BJ (cell line): ENCODE measurements around the gene BCAM. TPM values are rescaled to one million over a fixed set of nuclear protein-coding genes. Genes with fewer than 3 reads are reported as not detected.

Experiments used
- CTCF ChIA-PET: fragments of 350-600 bp; formaldehyde crosslinking; extraction: SDS; loops from one replicate; lab custom pipeline; 2021; ENCODE audit warnings: antibody characterized with exemption, inconsistent platforms; lab: Yijun Ruan, JAX
- POLR2A ChIA-PET: fragments of 300-600 bp; sonication (Branson Sonifier 250); formaldehyde crosslinking; extraction: SDS; loops from one replicate; lab custom pipeline; 2021; ENCODE audit warnings: antibody characterized with exemption; lab: Charles Lee
- DNase-seq: peaks from one replicate; pipeline ENCODE4 v3.0.0-alpha.2; 2011; ENCODE audit warnings: low read depth
- H3K27me3 ChIP-seq: 2 replicates; pipeline ENCODE4 v1.6.0; 2011; ENCODE audit warnings: low read length; ENCODE audit not compliant: control insufficient read depth, insufficient read depth
- H3K36me3 ChIP-seq: 2 replicates; pipeline ENCODE4 v1.5.1; 2011; ENCODE audit warnings: low read length; ENCODE audit not compliant: control insufficient read depth, insufficient read depth
- H3K4me3 ChIP-seq: 2 replicates; pipeline ENCODE4 v1.5.1; 2011; ENCODE audit warnings: low read depth, mild to moderate bottlenecking, control low read depth, low read length
- CTCF ChIP-seq: IDR thresholded peaks from 2 replicates; pipeline ENCODE4 v1.5.1; 2011; ENCODE audit warnings: low read depth, mild to moderate bottlenecking, control low read depth, inconsistent platforms, low read length, moderate library complexity; ENCODE audit not compliant: insufficient read depth
- polyA plus RNA-seq: library from polyadenylated mRNA; depleted of rRNA; stranded (reverse); fragments of >200 nt; gene quantifications from 2 replicates; pipeline ENCODE4 v1.2.3, GENCODE V29; 2011

The BCAM gene
- polyA plus RNA-seq, 1 experiment, result 8.9 TPM

- TF ChIP-seq CTCF, result no peak
- H3K4me3 ChIP-seq, result no peak overlapping the region
- peaks cover 7% of the 10 kb centered on the region for H3K36me3 ChIP-seq
- peaks cover under 1% of the 10 kb centered on the region; the same call in 1 of the 2 replicates for H3K27me3 ChIP-seq
- ChIA-PET CTCF (no interaction called here), POLR2A (interaction anchor here (0.5 to 0.6 kb wide), 2 partner anchors 9 to 46 kb away, joined by 4 to 5 read pairs; no protein-coding TSS in a partner anchor)
- no peak for DNase-seq
Observed at GRCh38 chr19:44817725-44818465, 9.0 kb downstream of the BCAM start.

- ChIA-PET POLR2A (no interaction called here), CTCF (no interaction called here)
- no peak for DNase-seq
- peaks cover 5% of the 10 kb centered on the region for H3K36me3 ChIP-seq
- no peak for TF ChIP-seq CTCF
- H3K27me3 ChIP-seq, result peaks cover 5% of the 10 kb centered on the region; the same call in 1 of the 2 replicates
- no peak overlapping the region for H3K4me3 ChIP-seq
Observed at GRCh38 chr19:44818466-44819031, 9.6 kb downstream of the BCAM start.

- ChIA-PET POLR2A (no interaction called here), CTCF (interaction anchor here (1.1 kb wide), 1 partner anchor 25 kb away, joined by 3 read pairs; no protein-coding TSS in a partner anchor)
- TF ChIP-seq CTCF, result no peak
- no peak for DNase-seq
- Histone ChIP-seq H3K36me3 (peaks cover 2% of the 10 kb centered on the region; the same call in 1 of the 2 replicates), H3K4me3 (no peak overlapping the region), H3K27me3 (peaks cover 5% of the 10 kb centered on the region; the same call in 1 of the 2 replicates)
Observed at GRCh38 chr19:44819246-44819832, 10.4 kb downstream of the BCAM start.

GRCh38 chr19:44820648-44821609 is 12.0 kb downstream of the BCAM start:
- POLR2A ChIA-PET, result no interaction called here

More at GRCh38 chr19:44820648-44821609, 12.0 kb downstream of the BCAM start:
- Histone ChIP-seq H3K27me3 (peaks cover 5% of the 10 kb centered on the region; the same call in 1 of the 2 replicates), H3K4me3 (no peak overlapping the region), H3K36me3 (no peaks in the 10 kb centered on the region)
- no peak for TF ChIP-seq CTCF
- DNase-seq, result no peak
- CTCF ChIA-PET, result interaction anchor here (0.8 to 1.2 kb wide), 3 partner anchors 13 to 37 kb away, joined by 3 to 8 read pairs (median 3); no protein-coding TSS in a partner anchor
